ENCODE measurements around the gene CACNA1H.
"Not testable (repeated sequence)": the region's sequence is repeated elsewhere in the genome, so short reads cannot be mapped to it uniquely, and the experiment has no call there.

CACNA1H gene

GRCh38 chr16:1228227-1228626, 75.3 kb downstream of the CACNA1H start:
- not testable (repeated sequence) for DNase-seq (ENCODE audit: low read depth)

- not testable (repeated sequence) for DNase-seq (ENCODE audit: low read depth)
Measured at GRCh38 chr16:1229476-1229875, 76.6 kb downstream of the CACNA1H start.

GRCh38 chr16:1230084-1230470, 77.2 kb downstream of the CACNA1H start, which contains the start of gene TPSB2:
Gene TPSB2, minus strand, starts transcription at chr16:1230184. Its CDS starts 233 bp downstream, at chr16:1229951.
- DNase-seq (ENCODE audit: low read depth), result not testable (repeated sequence)

- DNase-seq (ENCODE audit: low read depth), result not testable (repeated sequence)
Measured at GRCh38 chr16:1230471-1231212, 77.7 kb downstream of the CACNA1H start.

GRCh38 chr16:1231301-1231700, 78.4 kb downstream of the CACNA1H start:
- not testable (repeated sequence) for DNase-seq (ENCODE audit: low read depth)

GRCh38 chr16:1232049-1232748, 79.3 kb downstream of the CACNA1H start:
- DNase-seq (ENCODE audit: low read depth), result not testable (repeated sequence)

- DNase-seq (ENCODE audit: low read depth), result not testable (repeated sequence)
Measured at GRCh38 chr16:1236659-1237058, 83.8 kb downstream of the CACNA1H start.

GRCh38 chr16:1237990-1238389, 85.1 kb downstream of the CACNA1H start:
- DNase-seq (ENCODE audit: low read depth), result no peak

- DNase-seq (ENCODE audit: low read depth), result not testable (repeated sequence)
Measured at GRCh38 chr16:1238909-1239308, 86.0 kb downstream of the CACNA1H start.

GRCh38 chr16:1239575-1239974, 86.7 kb downstream of the CACNA1H start:
- not testable (repeated sequence) for DNase-seq (ENCODE audit: low read depth)

- not testable (repeated sequence) for DNase-seq (ENCODE audit: low read depth)
Measured at GRCh38 chr16:1240436-1240835, 87.5 kb downstream of the CACNA1H start, which contains the start of gene TPSAB1. Gene TPSAB1, plus strand, starts transcription at chr16:1240705. Its CDS starts 234 bp downstream, at chr16:1240939.

- DNase-seq (ENCODE audit: low read depth), result not testable (repeated sequence)
Measured at GRCh38 chr16:1241081-1241480, 88.2 kb downstream of the CACNA1H start.

- not testable (repeated sequence) for DNase-seq (ENCODE audit: low read depth)
Measured at GRCh38 chr16:1243363-1243762, 90.5 kb downstream of the CACNA1H start.

GRCh38 chr16:1243907-1244850, 91.3 kb downstream of the CACNA1H start:
- not testable (repeated sequence) for DNase-seq (ENCODE audit: low read depth)

- DNase-seq (ENCODE audit: low read depth), result peak; percentile 79
Measured at GRCh38 chr16:1244881-1245280, 92.0 kb downstream of the CACNA1H start.

GRCh38 chr16:1245452-1246020, 92.6 kb downstream of the CACNA1H start:
- no peak for DNase-seq (ENCODE audit: low read depth)

- not testable (repeated sequence) for DNase-seq (ENCODE audit: low read depth)
Measured at GRCh38 chr16:1247903-1248537, 95.1 kb downstream of the CACNA1H start.

- DNase-seq (ENCODE audit: low read depth), result not testable (repeated sequence)
Measured at GRCh38 chr16:1249031-1249755, 96.3 kb downstream of the CACNA1H start.

- DNase-seq (ENCODE audit: low read depth), result not testable (repeated sequence)
Measured at GRCh38 chr16:1253701-1254364, 100.9 kb downstream of the CACNA1H start.

GRCh38 chr16:1254821-1255220, 101.9 kb downstream of the CACNA1H start:
- DNase-seq (ENCODE audit: low read depth), result not testable (repeated sequence)
